HEK293 (cell line): ENCODE results near the gene TMEM8B.

Source experiments
- BCL11B ChIP-seq: fragments of 450-650 bp; formaldehyde crosslinking; IDR thresholded peaks from 2 replicates; pipeline ENCODE4 v1.5.1; 2016; ENCODE audit warnings: low read depth, missing biosample characterization, missing genetic modification characterization
- GLI2 ChIP-seq: fragments of 450-650 bp; formaldehyde crosslinking; IDR thresholded peaks from 2 replicates; pipeline ENCODE4; 2017; ENCODE audit warnings: missing biosample characterization, missing genetic modification characterization, low read depth, borderline replicate concordance
- KLF1 ChIP-seq: fragments of 450-650 bp; formaldehyde crosslinking; IDR thresholded peaks from 2 replicates; pipeline ENCODE4 v1.5.1; 2016; ENCODE audit warnings: missing biosample characterization, missing genetic modification characterization
- ZBTB20 ChIP-seq: fragments of 450-650 bp; formaldehyde crosslinking; IDR thresholded peaks from 2 replicates; pipeline ENCODE4 v1.5.1; 2016; ENCODE audit warnings: missing biosample characterization, missing genetic modification characterization
- ZBTB21 ChIP-seq: fragments of 450-650 bp; formaldehyde crosslinking; IDR thresholded peaks from 2 replicates; pipeline ENCODE4 v1.5.1; 2017; ENCODE audit warnings: missing biosample characterization, missing genetic modification characterization
- ZBTB7A ChIP-seq: fragments of 450-650 bp; formaldehyde crosslinking; IDR thresholded peaks from 2 replicates; pipeline ENCODE4 v1.5.1; 2016; ENCODE audit warnings: low read depth, missing biosample characterization, missing genetic modification characterization
- ZFP41 ChIP-seq: fragments of 450-650 bp; formaldehyde crosslinking; IDR thresholded peaks from 2 replicates; pipeline ENCODE4 v1.5.1; 2016; ENCODE audit warnings: missing biosample characterization, missing genetic modification characterization, borderline replicate concordance
- ZNF274 ChIP-seq, 2 experiments: fragments of 200-500 bp in 1 of 2; fragments of 450-650 bp in 1 of 2; sonication (Bioruptor generic) in 1 of 2; formaldehyde crosslinking in 1 of 2; IDR thresholded peaks; 2 replicates each; pipeline versions ENCODE4 v1.5.1 to v1.6.1; 2014 to 2016; ENCODE audit warnings: borderline replicate concordance in 1 of 2, inconsistent platforms in 1 of 2, low read length in 1 of 2, missing biosample characterization in 1 of 2, missing genetic modification characterization in 1 of 2
- TF ChIP-seq, protein P1 (sequence below): fragments of 450-650 bp; formaldehyde crosslinking; IDR thresholded peaks from 2 replicates; pipeline ENCODE4 v1.5.1; 2016; ENCODE audit warnings: missing biosample characterization, missing genetic modification characterization
- TF ChIP-seq, protein P2 (sequence below): fragments of 450-650 bp; formaldehyde crosslinking; optimal IDR thresholded peaks from 2 replicates; pipeline ENCODE3; 2016; ENCODE audit warnings: missing biosample characterization, mild to moderate bottlenecking, missing genetic modification characterization

DNA sequence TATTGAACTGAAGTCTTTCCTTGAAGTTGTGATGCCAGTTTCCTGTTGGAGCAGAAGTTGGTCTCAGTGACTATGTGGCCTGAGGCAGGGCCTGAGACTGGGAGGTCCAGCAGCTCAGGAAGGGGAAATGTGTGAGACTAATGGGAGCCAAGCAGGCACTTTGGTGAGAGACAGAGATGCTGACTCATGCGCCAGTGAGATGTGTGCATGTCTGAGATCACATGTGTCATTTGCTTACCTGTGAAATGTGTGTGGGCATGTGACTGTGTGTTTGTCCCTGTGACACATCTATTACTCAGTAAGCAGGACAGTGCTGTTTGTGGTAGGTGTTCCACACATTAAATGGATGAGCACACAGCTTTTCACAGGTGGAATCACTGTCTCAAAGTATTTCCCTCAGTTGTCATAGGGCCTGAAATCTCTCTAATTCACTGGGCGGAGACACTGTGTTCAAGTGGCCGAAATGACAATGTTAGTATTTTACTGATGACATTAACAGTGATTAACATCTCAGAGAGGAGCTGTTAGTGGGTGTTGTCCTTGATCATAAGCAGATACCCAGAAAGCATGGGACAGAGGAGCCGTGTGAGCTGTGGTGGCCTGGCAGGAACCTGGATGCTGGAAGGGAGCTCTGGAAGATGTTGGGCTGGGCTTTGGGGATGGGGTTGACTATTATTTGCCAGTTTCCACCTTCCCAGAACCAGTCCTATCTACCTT is 30.2 kb upstream of the TMEM8B start:
- TF ChIP-seq ZBTB20 (tag by site-specific recombination) (no peak), GLI2 (tag by site-specific recombination) (no peak), KLF1 (tag by site-specific recombination) (no peak), ZBTB21 (tag by site-specific recombination) (no peak), BCL11B (tag by site-specific recombination) (no peak), ZFP41 (no peak), ZBTB7A (tag by site-specific recombination) (no peak), ZNF274 (IDR thresholded peaks at IDR 0.05; ENCODE audit: low read length) (no peak), ZNF274 (tag by site-specific recombination; IDR thresholded peaks at IDR 0.05; ENCODE audit: borderline replicate concordance) (no peak)
- TF ChIP-seq, protein P1, sequence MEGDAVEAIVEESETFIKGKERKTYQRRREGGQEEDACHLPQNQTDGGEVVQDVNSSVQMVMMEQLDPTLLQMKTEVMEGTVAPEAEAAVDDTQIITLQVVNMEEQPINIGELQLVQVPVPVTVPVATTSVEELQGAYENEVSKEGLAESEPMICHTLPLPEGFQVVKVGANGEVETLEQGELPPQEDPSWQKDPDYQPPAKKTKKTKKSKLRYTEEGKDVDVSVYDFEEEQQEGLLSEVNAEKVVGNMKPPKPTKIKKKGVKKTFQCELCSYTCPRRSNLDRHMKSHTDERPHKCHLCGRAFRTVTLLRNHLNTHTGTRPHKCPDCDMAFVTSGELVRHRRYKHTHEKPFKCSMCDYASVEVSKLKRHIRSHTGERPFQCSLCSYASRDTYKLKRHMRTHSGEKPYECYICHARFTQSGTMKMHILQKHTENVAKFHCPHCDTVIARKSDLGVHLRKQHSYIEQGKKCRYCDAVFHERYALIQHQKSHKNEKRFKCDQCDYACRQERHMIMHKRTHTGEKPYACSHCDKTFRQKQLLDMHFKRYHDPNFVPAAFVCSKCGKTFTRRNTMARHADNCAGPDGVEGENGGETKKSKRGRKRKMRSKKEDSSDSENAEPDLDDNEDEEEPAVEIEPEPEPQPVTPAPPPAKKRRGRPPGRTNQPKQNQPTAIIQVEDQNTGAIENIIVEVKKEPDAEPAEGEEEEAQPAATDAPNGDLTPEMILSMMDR: no peak
- TF ChIP-seq, protein P2, sequence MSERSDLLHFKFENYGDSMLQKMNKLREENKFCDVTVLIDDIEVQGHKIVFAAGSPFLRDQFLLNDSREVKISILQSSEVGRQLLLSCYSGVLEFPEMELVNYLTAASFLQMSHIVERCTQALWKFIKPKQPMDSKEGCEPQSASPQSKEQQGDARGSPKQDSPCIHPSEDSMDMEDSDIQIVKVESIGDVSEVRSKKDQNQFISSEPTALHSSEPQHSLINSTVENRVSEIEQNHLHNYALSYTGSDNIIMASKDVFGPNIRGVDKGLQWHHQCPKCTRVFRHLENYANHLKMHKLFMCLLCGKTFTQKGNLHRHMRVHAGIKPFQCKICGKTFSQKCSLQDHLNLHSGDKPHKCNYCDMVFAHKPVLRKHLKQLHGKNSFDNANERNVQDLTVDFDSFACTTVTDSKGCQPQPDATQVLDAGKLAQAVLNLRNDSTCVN (tag by site-specific recombination): no peak
